ENCODE measurements around the gene C1orf122.

- TF ChIP-seq CTCF (IDR thresholded peaks at IDR 0.05 in 8 of 11, conservative IDR thresholded peaks at IDR 0.05 in 3 of 11): no peak
- no peak for TF ChIP-seq POLR2AphosphoS5 (IDR thresholded peaks at IDR 0.05)
- TF ChIP-seq POLR2A (IDR thresholded peaks at IDR 0.05): no peak
Measured at GRCh38 chr1:37841652-37842051, 34.1 kb downstream of the C1orf122 start.

All from spleen (tissue), 7 donors.